HG02588 (cell line): ENCODE data around the gene MEGF11.

Experiments used
- ATAC-seq: cut with Tn5 transposase; IDR thresholded peaks from one replicate; pipeline ENCODE4 v1.9.1; 2021; ENCODE audit warnings: mild to moderate bottlenecking, moderate library complexity; ENCODE audit not compliant: unreplicated experiment

The MEGF11 gene

DNA sequence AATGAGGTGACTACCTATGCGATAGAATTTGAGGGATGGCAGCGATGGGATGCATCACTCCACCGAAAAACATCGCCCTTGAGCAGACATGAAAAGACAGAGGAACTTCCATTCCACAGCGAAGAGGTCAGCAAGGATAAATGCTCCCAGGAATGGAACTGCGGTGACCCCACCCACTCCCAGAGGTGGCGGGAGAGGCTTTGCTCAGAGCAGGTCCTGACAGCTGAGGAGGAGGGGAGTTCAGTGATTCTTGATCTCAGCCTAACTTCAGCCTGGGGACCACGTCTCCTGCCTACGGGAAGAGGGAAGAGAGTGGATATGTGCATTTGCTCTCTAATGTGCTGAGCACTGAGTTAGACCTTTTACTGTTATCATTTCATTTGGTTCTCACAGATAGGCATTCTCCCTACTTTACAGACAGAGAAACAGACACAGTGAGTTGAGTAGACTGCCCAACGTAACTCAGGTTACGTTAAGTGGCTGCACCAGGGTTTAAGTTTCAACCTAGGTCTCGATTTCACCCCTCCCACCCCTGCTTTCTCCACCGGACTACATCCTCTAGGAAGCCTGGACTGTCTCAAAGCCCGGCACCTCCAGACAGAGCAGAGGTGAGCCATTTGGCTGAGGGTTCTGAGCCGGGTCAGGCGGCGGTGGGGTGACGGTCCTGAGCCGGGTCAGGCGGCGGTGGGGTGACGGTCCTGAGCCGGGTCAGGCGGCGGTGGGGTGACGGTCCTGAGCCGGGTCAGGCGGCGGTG lies 214.3 kb downstream of the MEGF11 start:
- no peak for ATAC-seq

DNA sequence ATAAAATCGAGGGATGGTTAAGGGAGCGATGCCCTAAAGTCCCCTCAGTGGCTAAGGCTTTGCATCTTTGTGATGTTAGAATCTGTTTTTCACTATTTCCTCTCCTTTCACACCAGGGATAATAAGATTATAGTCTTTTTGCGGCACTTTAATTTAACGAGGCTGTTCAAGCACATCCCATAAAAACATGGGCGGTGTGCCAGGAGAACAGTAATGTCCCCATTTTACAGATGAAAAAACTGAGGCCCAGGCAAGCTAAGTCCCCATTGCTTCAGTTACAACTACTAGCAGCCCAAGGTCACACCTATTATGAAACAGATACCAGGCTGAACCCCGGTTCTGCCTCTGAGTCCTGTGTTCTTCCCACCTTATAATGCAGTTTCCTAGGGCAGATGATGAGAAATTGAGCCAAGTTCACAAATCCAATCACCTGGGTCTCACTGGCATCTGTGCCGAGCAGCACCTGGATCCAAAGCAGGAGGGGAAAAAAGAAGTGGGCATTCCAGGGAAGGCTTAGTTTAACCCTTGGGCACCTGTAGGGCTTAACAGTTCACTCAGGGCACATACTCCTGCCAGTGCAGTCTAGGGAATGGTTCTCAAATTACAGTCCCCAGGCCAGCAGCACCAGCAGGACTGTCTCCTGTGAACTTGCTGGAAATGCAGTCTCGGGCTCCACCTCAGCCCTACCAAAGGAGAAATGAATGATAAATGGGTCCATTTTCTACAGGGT lies 215.0 kb downstream of the MEGF11 start:
- no peak for ATAC-seq

DNA sequence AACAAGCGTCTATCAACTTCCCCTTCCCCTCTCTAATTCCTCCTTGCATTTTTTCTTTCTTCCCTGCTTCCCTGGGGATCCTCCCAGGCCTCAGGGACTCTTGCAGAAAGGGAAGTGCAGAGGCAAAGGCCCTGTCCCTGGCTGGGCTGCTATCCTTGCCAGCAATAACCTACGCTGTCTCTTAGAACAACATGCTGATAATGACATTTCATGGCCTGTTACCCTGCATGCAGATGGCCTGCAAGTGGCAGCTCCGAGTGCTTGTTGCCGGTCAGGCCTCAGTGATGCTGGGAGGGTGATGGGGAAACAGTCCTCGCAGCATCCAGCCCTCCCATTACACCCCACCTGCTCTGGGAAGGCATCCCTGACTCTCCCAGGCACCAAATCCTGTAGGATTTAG lies 216.7 kb downstream of the MEGF11 start:
- no peak for ATAC-seq

DNA sequence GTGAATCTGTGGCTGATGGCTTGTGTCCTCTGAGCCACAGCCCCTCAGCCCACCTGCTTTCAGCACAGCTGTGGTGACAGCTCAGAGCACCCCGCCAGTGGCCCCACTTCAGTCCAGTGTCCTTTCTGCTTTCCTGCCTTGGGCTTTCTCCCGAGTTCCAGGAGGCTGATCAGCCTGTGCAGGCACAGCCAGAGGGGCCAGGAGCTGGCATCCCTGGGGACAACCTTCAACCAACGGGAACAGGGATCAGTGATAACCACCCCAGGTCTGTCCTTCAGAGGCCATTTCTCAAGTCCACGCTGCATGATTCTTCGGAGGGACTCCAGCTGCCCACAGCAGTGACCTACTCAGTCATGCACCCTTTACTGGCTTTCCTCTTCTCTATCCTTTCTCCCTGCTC lies 217.6 kb downstream of the MEGF11 start:
- ATAC-seq, result no peak

DNA sequence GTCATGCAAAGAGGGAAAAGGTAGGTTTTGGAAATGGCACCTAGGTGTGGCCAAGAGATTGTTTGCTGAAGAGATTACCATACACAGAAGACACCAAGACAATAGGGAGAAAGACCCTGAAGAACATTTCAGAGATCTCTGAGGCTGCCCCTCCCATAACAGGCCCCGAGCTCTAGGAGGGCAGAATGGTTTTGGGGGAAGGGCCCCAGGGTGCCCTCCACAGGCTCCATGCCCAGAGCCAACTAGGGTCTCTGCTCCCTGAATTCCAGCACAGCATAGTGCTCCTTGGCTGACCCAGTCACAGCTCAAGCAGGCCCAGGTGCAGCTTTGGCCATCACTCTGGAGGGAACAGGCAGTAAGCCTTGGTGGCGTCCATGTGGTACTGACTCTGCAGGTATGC lies 220.4 kb downstream of the MEGF11 start:
- ATAC-seq, result no peak

DNA sequence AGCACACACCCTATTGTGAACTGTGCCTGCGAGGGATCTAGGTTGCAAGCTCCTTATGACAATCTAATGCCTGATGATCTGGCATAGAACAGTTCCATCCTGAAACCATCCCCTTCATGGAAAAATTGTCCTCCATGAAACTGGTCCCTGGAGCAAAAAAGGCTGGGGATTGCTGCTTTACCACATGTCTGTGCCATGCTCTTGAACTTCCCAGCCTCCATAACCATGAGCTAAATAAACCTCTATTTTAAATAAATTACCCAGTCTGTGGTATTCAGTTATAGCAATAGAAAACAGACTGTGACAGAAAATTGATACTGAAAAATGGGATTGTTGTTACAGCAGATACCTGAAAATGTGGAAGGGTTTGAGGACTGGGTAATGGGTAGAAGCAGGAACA lies 221.5 kb downstream of the MEGF11 start:
- no peak for ATAC-seq

DNA sequence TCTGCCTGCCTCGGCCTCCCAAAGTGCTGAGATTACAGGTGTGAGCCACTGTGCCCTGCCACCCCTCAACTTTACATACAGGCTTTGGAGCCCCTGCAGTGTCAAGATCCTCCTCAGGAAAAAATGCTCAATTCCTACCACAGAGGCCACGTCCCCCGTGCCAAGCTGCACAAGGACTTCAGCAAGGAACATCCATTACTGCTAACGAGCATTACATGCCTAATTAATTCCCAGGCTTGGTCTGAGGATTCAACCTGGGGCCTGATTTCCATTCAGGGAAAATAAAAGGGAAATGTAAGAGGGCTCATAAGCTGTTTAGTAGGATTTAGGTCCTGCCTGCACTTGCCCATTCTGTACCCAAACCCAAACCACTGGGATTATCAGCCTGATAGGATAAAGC lies 222.9 kb downstream of the MEGF11 start:
- ATAC-seq, result no peak

DNA sequence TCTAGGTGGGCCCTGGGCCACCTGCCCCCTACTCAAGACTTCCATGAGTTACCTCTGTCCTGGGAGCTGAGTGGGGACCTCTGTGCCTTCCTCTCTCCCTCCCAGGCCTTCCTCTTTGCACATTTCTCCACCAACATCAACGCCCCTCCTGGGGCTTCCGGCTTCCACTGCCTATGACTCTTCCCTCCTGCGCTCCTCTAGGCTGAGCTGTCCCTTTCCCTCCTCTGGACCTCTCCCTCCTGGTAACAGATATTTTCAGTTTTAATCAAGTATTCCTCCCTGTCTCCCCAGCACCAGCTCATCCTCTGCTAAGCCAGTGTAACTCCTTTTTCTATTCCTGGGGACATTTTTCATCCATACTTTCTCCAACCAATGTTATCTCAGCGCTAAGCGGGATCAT lies 223.9 kb downstream of the MEGF11 start:
- ATAC-seq, result no peak

DNA sequence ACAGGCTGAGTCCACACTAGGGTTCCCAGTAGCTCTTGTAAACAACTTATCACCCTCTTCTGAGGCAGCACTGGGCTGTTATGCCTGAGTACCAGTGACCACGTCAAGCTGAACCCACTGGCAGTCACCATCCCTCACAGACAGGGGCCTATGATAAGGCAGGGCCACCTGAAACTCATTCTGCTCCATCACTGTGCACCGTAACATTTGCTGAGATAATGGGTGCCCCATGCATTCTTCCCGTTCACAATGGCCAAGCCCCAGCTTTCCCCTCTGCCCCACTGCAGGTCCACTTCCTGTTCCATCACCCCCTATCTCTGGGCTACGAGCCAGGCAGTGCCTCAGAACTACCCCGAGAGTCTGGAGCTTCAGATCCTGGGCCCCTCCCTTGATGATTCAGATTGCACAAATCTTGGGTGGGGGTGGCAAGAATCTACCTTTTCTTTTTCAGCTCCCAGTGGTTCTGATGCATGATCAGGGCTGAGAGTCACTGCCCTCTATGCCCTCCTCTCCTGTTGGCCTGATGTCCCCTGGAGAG lies 226.2 kb downstream of the MEGF11 start:
- ATAC-seq, result no peak

DNA sequence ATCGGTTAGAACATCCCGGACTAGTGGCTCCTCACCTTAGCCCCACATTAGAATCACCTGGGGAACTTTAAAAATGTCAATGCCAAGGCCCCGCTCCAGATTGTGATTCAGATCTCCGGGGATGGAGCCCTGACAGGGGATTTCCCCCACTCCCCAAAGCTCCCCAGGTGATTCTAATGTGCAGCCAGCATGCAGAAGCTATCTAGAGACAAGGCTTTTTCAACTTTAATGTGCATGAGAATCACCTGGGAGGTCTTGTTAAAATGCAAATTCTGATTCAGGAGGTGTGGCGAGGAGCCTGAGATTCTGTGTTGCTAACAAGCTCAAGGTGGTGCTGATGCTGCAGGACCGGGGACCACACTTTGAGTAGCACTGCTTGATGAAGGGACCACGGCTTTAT lies 227.6 kb downstream of the MEGF11 start:
- ATAC-seq, result no peak

DNA sequence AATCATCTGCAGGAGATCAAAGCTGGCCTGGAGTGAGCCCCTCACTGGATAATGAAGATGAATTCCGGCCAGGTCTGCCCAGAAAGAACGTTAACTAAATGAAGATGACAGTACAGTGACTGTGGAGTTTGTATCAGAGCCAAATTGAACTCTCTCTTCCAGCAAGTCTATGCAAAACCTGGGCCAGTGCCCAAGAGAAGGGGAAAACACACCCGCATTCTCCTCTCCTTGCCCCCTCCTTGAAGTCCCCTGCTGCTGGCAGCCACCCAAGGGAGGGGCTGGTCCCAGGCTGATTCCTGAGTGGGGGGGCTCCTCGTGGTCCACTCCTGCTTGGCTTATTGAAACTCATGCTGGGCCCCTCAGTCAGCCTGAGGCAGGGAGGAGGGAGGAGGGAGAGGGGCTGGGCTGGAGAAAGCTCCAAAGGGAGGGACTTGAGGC lies 228.5 kb downstream of the MEGF11 start:
- ATAC-seq, result no peak

DNA sequence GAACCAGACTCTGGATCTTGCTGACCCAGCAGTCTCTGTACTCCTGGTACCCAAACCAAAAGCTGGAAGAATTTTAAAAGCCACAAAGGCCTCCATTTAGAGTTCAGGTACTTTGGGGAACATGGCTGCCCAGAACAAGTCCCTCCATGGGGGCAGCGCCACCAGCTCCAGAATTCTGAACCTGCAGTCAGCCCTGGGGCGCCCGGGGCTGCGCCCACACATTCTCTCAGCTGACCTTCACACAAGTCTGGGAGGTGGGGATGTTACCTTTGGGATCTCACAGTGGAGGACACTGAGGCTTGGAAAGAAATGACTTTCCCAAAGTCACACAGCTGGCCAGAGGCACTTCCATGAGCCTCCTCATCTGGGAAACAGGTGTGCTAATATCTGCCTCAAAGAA lies 229.4 kb downstream of the MEGF11 start:
- no peak for ATAC-seq

DNA sequence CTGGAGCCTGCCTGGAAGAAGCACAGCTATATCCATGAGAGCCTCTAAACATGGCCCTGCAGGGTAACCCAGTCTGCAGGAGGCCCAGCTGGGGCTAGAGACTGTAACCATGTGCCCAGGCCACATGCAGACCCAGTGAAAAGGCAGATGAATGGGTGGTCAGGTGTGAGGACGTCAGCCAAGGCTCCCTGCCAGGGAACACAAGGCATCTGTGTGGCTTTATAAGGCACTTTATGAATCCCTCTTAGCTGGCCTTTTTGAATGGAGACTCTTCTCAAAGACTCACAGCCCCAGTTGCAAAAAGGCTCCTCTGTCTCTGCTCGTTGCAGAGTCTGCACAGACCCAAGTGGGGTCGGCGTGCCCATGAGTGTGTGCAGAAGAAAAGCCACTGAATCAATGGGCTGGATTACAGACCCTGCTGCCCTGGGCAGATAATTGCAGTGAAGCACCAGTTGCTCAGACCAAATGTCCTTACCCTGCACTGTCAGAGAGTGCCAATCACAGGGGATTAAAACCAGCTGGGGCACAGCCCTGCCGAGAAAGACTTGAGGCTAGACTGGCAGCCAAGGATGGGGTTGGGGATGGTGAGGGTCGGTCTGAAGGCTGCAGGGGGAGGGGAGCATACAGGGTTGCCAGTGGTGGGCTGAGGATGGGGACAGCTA lies 230.1 kb downstream of the MEGF11 start:
- no peak for ATAC-seq

DNA sequence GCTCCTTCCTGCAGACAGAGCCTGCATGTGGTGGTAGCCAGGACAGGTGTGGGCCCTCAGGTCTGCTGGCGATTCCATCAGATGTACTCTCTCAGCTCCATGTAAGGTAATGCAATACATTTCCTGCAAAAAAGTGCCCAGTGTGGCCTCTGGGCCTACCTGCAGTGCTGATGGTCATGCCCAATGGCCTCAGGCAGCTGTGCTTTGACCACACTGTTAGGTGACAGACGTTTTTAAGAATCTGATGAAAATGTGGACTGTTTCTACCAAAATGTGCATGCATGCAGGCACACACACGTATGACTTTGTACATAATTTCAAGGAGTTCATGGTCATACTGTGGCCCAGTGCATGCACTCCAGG lies 231.4 kb downstream of the MEGF11 start:
- no peak for ATAC-seq

DNA sequence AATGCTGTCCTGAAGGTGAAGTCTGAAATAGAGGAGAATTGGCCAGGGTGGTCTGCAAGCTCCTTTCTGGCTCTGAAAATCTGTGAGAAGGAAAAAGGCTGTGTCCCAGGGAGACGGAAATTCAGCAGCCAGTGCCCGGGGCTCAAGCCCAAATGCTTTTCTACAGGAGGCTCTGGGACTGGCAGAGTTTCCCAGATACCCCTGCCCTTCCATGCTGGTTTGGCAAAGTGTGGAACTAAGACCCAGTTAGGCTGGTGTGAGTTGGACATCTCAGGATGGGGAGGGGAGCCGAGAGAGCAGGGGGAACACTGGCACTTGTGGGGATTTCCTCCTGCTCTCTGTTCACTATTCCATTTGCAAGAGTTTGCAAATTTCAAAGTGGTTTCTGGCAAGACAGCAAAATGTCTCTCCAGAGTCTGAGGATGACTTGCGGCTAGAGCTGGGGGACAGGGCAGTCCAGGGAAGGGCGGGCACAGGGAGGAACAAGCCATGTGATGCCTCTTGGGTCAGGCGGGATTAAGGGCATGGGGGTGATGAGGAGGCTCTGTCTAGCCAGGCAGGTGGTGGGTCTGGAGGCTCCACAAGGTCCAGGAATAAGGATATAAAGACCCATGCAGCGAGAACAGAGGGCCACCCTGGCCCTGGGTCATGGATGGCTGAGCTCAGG lies 231.9 kb downstream of the MEGF11 start:
- no peak for ATAC-seq

DNA sequence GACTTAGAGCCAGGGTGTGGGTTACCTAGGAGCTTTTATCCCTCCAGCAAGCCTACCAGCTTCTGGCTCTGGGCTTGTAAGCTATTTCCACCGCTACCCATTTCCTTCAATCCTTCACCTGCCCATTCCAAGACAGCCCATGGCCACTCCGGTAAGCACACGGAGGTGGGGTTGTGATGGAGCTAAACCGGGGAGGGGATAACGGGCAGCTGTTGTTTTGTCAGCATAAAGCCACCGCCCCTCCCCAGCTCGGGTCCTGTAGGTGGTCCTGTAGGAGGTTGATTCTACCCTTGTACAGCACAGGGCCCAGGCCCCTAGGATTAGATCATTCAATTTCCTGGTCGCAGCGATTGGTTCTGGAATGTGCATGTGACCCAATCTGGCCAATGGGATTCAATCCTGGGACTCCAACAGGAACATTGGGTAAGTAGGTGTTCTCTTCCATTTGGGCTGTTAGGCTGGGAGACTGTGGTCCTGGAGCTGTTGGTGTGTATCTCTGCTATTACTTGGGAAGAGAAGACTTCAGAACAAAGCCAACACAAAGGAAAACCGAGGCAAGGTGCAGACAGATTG lies 233.6 kb downstream of the MEGF11 start:
- no peak for ATAC-seq

DNA sequence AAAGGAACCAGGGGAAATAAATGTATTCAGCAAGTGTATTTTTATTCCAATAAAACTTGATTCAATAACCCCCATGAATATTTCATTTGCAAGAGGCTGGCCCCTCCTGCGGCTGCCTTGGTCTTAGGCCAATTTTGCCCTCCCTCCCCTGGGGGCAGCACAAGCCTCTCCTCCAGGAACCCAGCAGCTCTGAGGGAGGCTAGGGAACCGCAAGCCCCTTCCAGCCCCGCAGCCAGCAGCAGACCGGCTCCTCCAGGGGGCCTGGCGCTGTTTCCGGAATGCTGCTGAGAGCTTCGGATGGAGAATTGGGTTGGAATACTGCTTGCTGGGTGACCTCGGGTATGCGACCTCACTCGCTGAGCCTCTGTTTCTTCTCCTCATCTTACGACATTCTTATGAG lies 234.2 kb downstream of the MEGF11 start:
- no peak for ATAC-seq

DNA sequence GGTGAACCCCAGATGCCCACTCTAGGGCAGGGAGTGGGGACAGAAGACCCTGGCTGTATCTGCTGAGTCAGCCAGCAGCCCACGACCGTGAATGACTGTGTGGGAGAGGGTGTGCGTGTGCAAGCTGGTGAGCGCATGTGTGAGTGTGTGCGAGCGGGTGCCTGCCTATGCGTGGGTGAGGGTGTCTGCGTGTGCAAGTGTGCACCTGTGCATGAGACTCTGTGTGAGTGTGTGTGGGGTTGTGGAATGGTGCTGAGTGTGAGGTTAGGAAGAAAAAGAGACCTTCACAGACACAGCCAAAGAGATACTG lies 235.1 kb downstream of the MEGF11 start:
- ATAC-seq, result no peak

DNA sequence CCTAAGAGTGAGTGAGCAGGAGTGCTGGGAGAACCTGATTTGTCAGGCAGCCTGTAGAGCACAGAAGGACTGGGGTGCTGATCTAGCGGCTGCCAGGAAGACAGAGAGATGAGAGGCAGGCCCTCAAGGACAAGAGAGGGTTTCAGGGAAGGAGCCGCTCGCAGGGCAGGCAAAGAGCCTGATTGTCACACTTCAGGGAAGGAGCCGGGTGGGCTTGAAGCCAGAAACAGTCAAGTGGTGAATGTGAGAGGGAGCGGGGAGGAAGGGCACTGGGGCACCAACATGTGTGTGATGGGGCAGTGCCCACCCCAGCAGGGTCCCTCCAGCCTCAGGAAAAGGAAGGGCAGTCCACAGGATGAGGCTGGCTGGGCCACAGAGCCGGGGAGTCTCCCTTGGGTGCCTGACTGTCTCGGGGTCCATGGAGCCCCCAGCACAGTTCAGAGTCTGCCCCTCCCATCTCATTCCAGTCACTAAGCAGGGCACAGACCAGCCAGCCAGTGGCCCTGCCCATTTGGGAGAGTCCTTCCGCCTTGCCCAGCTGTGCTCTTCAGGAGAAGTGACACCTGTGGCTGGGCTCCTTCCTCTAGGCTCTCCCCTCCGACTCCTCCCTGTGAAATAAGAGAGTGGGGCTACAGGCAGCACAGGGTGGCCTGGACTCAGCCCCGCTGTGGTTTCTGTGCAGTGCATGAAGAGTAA lies 235.6 kb downstream of the MEGF11 start:
- ATAC-seq, result no peak

DNA sequence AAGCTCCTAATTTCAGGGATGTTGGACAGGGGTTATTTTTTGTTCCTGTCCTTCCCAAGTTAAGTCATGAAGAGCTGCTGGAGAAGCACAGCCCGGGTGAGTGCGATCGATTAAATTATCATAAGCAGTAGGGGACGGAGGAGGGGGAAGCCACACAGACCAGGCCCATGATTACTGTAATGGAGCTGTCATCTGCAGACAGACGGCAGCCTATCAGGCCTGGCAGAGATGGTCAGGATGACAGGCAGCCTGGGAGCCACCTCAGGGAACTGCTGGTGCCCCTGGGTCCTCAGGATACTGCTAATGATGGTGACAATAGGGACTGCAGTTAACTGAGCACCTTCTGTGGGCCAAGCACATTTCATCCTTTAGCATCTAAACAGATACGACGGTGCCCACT lies 236.6 kb downstream of the MEGF11 start:
- ATAC-seq, result no peak

DNA sequence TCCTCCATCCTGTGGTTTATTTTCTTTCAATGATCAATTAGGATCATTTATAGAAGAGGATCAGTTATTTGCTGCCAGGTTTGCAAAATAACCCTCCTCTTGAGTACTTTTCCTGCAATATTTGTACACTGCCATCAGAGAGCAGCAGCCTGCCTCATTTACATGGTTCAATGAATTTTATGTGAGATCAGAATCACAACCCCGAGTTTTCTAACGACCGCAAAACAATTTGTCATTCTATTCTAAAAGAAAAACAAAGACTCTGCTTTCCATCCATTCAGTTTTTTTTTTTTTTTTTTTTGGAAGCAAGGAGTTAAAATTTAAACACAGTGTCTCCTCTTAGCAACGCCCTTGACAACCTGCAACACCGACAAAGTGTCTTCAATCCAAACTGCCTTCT lies 237.4 kb downstream of the MEGF11 start:
- ATAC-seq, result no peak
